HEK293T (cell line): ENCODE results near the gene GP5.

Source experiments
- CTCF ChIA-PET: fragments of 350-600 bp; formaldehyde crosslinking; extraction: SDS; loops from one replicate; lab custom pipeline; 2021; ENCODE audit warnings: antibody characterized with exemption, inconsistent platforms; lab: Yijun Ruan, JAX
- POLR2A ChIA-PET: fragments of 350-600 bp; formaldehyde crosslinking; extraction: SDS; loops from one replicate; lab custom pipeline; 2020; ENCODE audit warnings: antibody characterized with exemption, inconsistent platforms; lab: Yijun Ruan, JAX
- DNase-seq: peaks from one replicate; pipeline ENCODE4 v3.0.0; 2012; ENCODE audit warnings: mixed read lengths; ENCODE audit errors: extremely low spot score
- ARNT ChIP-seq: fragments of 450-650 bp; IDR thresholded peaks from 2 replicates; pipeline ENCODE4 v1.6.1; 2017; ENCODE audit warnings: mild to moderate bottlenecking
- BHLHE40 ChIP-seq: fragments of 450-650 bp; IDR thresholded peaks from 2 replicates; pipeline ENCODE4 v1.6.1; 2016; ENCODE audit warnings: mild to moderate bottlenecking, moderate library complexity, borderline replicate concordance
- CTBP1 ChIP-seq: fragments of 450-650 bp; IDR thresholded peaks from 2 replicates; pipeline ENCODE4 v1.6.1; 2016; ENCODE audit warnings: borderline replicate concordance
- ELF4 ChIP-seq: fragments of 450-650 bp; IDR thresholded peaks from 2 replicates; pipeline ENCODE4 v1.6.1; 2017; ENCODE audit warnings: antibody characterized with exemption
- FOXA1 ChIP-seq: fragments of 450-650 bp; IDR thresholded peaks from 2 replicates; pipeline ENCODE4 v1.6.1; 2016; ENCODE audit warnings: mild to moderate bottlenecking
- FOXK2 ChIP-seq: fragments of 450-650 bp; IDR thresholded peaks from 2 replicates; pipeline ENCODE4 v1.6.1; 2016; ENCODE audit warnings: mild to moderate bottlenecking
- FOXM1 ChIP-seq: fragments of 450-650 bp; IDR thresholded peaks from 2 replicates; pipeline ENCODE4 v1.6.1; 2017; ENCODE audit warnings: mild to moderate bottlenecking, borderline replicate concordance
- HDGF ChIP-seq: fragments of 450-650 bp; IDR thresholded peaks from 2 replicates; pipeline ENCODE4 v1.6.1; 2017; ENCODE audit warnings: antibody characterized with exemption, borderline replicate concordance
- L3MBTL2 ChIP-seq: fragments of 450-650 bp; conservative IDR thresholded peaks from 2 replicates; pipeline ENCODE4 v1.6.1; 2016; ENCODE audit warnings: mild to moderate bottlenecking
- LEF1 ChIP-seq: fragments of 450-650 bp; IDR thresholded peaks from 2 replicates; pipeline ENCODE4 v1.6.1; 2017; ENCODE audit warnings: mild to moderate bottlenecking, borderline replicate concordance
- NFRKB ChIP-seq: fragments of 450-650 bp; IDR thresholded peaks from 2 replicates; pipeline ENCODE4 v1.6.1; 2016; ENCODE audit warnings: mild to moderate bottlenecking, moderate library complexity
- SP1 ChIP-seq: fragments of 450-650 bp; IDR thresholded peaks from 2 replicates; pipeline ENCODE4 v1.6.1; 2017
- SUZ12 ChIP-seq: fragments of 450-650 bp; IDR thresholded peaks from 2 replicates; pipeline ENCODE4 v1.6.1; 2016; ENCODE audit warnings: mild to moderate bottlenecking
- TARDBP ChIP-seq: fragments of 450-650 bp; IDR thresholded peaks from 2 replicates; pipeline ENCODE4 v1.6.1; 2016
- ZNF384 ChIP-seq: fragments of 450-650 bp; IDR thresholded peaks from 2 replicates; pipeline ENCODE4 v1.6.1; 2016
- TF ChIP-seq, protein P1 (sequence below): fragments of 450-650 bp; IDR thresholded peaks from 2 replicates; pipeline ENCODE4 v1.6.1; 2016

The GP5 gene

DNA sequence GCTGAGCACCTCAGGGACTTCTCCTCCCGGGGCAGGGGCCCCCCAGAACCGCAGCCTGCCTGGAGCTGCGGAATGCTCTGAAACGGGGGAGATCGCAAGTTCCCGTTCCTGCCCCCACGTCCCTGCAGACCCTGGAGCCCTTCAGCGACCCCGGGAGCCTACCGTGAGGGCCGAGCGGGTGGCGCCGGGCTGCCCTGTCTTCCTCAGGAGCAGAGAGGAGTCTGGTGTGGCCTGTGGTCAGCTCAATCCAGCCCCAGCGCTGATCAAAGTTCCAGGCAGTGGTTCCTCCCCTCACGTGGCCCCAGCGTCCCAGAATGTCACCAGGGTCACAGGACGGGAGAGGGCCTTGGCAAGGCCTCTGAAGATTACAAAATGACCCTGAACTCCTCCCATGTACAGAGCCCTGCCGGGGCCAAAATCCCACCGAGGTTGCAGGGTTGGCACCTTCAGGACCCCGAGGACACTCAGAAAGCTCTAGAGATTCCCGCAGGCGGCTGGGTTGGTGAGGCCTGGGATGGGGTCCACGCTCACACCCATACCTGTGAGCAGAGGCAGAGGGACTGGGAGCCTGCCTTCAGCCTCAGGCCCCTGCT, 47.9 kb downstream of the GP5 start, which contains the start of gene CPN2:
CPN2 (minus strand) TSS at position 249 of the 593 bp plus-strand sequence. CDS start 8,626 bp downstream, outside the sequence.
- ChIA-PET CTCF (interaction anchor here (1.0 to 1.1 kb wide), 2 partner anchors 9 to 17 kb away, joined by 3 to 5 read pairs; no protein-coding TSS in a partner anchor), POLR2A (no interaction called here)
- TF ChIP-seq ZNF384, result no peak
- TF ChIP-seq ELF4, result no peak
- no peak for TF ChIP-seq L3MBTL2
- no peak for DNase-seq

DNA sequence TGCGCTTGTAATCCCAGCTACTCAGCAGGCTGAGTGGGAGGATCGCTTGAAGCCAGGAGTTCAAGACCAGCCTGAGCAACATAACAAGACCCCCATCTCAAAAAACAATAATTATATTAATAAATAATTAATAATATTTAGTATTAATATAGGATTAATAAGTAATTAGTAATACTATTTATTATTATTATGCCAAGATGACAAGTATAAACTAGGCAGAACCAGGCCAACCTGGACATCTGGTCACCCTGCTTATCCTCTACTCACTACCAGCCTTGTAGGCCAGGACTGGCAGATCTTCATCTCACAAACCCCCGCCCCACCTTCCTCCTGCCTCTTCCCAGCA, 48.4 kb downstream of the GP5 start:
- TF ChIP-seq, protein P1, sequence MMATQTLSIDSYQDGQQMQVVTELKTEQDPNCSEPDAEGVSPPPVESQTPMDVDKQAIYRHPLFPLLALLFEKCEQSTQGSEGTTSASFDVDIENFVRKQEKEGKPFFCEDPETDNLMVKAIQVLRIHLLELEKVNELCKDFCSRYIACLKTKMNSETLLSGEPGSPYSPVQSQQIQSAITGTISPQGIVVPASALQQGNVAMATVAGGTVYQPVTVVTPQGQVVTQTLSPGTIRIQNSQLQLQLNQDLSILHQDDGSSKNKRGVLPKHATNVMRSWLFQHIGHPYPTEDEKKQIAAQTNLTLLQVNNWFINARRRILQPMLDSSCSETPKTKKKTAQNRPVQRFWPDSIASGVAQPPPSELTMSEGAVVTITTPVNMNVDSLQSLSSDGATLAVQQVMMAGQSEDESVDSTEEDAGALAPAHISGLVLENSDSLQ, result no peak
- no peak for TF ChIP-seq ARNT
- POLR2A ChIA-PET, result no interaction called here
- DNase-seq, result no peak
- CTCF ChIA-PET, result interaction anchor here (1.0 to 1.1 kb wide), 2 partner anchors 9 to 17 kb away, joined by 3 to 5 read pairs; no protein-coding TSS in a partner anchor

DNA sequence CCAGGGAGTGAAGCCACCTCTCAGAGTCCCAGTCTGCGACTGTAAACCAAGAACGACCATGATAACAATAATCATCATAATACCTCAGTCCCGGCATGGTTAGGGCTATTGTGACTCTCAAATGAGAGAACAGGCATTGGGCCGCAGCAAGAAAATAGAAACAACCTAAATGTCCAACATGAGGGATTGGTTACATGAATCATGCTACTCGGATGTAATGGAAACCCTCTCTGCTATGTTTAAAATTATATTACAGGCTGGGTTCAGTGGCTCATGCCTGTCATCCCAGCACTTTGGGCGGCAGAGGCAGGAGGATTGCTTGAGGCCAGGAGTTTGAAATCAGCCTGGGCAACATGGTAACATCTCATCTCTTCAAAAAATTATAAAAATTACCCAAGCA, 50.7 kb downstream of the GP5 start:
- no peak for TF ChIP-seq ELF4
- TF ChIP-seq ZNF384, result no peak
- TF ChIP-seq SUZ12, result no peak
- no peak for TF ChIP-seq FOXK2
- TF ChIP-seq CTBP1, result no peak
- TF ChIP-seq, protein P1, result no peak
- TF ChIP-seq ARNT, result no peak
- TF ChIP-seq L3MBTL2, result no peak
- no peak for TF ChIP-seq HDGF
- TF ChIP-seq SP1, result no peak
- TF ChIP-seq FOXM1, result no peak
- no peak for TF ChIP-seq LEF1
- TF ChIP-seq TARDBP, result no peak
- no peak for TF ChIP-seq BHLHE40
- TF ChIP-seq NFRKB, result no peak
- no peak for TF ChIP-seq FOXA1
- ChIA-PET CTCF (no interaction called here), POLR2A (no interaction called here)
- no peak for DNase-seq

DNA sequence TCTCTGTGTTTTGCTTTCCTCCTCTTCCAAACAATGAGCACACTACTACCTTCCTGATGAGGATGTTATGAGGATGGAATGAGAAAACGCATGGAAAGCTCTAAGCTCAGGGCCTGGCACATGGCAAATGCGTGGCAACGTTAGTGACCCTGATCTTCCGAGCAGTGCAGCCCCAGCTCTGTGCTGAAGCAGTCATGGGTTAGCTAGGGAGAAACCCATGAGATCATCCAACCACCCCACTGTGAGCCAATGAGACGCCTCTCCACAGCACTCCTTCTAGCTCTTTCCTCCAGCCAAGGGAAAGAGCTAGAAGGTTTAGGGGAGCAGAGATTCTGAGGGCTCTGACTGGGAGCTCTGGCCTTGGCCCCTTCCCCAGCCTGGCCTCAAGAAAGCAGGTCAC, 52.4 kb downstream of the GP5 start:
- ChIA-PET CTCF (interaction anchor here (0.7 kb wide), 2 partner anchors 292 to 407 kb away, joined by 3 read pairs; no protein-coding TSS in a partner anchor), POLR2A (interaction anchor here (0.6 kb wide), 1 partner anchor 237 kb away, joined by 3 read pairs; no protein-coding TSS in a partner anchor)
- DNase-seq, result no peak
- no peak for TF ChIP-seq LEF1
- TF ChIP-seq L3MBTL2, result no peak
- TF ChIP-seq FOXM1, result no peak
- TF ChIP-seq CTBP1, result no peak
- no peak for TF ChIP-seq ELF4
- no peak for TF ChIP-seq ZNF384
- no peak for TF ChIP-seq FOXK2
- TF ChIP-seq HDGF, result no peak

DNA sequence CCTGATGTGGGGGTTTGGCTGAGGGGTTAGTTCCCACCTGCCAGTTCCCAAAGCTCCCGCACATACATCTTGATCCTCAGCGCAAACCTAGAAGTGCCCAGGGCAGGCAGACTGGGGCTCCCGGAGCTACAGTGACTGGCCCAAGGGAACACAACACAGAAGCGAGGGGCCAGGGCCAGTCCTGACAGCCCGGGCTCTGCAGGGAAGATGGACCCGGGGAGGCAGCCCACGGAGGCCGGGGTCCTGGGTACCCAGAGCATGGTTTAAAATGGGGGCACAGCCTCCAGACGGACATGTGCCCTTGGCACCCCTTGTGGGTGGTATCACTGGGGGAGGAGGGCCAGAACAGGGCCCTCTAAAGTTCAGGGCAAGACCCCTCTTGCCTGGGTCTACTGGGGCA, 53.0 kb downstream of the GP5 start:
- POLR2A ChIA-PET, result no interaction called here
- no peak for TF ChIP-seq FOXA1
- no peak for TF ChIP-seq HDGF
- TF ChIP-seq LEF1, result no peak
- TF ChIP-seq ELF4, result no peak
- TF ChIP-seq BHLHE40, result no peak
- no peak for TF ChIP-seq SP1
- TF ChIP-seq CTBP1, result no peak
- TF ChIP-seq ARNT, result no peak
- TF ChIP-seq ZNF384, result no peak
- no peak for TF ChIP-seq FOXK2
- TF ChIP-seq, protein P1, result no peak
- TF ChIP-seq SUZ12, result no peak
- no peak for DNase-seq
- CTCF ChIA-PET, result no interaction called here
